ENCODE data around the gene STK4.

Gene STK4

DNA sequence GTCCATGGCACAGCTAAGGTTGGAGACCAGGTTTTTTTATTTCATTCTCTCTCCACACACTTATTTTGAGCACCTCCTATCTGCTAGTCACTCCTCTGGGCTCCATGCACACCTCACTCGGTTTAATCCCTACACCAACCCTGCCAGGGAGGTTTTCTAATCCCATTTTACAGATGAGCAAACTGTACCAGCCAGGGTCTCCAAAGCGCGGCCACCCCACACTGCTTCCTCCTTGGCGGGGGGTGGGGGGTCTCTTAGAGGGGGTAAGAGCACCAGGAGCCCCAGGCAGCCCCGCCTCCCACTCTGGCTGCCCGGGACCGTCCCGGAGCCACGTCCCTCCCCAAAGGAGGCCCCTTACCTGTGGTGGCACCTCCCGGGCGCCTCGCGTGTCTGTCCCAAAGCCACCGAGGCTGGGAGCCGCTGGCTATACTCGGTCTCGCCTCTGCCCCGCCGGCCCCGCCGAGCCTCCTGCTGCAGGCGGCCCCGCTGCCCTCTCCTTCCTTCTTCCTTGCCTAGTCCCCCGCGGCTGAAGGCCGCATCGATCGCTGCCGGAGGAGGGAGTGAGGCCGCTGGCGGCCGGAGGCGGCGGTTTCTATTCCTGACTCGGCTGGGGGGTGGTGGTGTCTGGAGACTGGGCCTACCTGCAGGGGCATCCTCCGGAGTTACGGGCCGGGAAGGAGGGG is 134.4 kb downstream of the STK4 start, which contains the start of gene KCNS1:
TSS of gene KCNS1 (minus strand) at position 565 of the 683 bp plus-strand sequence. CDS start 1,891 bp downstream, outside the sequence.
- Histone ChIP-seq H3K4me3 (ENCODE audit: low read depth, low read length) (peak within 1 kb of the TSS; percentile 51), H3K9ac (ENCODE audit: low read length) (peak within 1 kb of the TSS; percentile 8), H3K27me3 (ENCODE audit: control insufficient read depth, insufficient read depth, low read length) (peaks cover 50% of the 10 kb centered on the region), H3K36me3 (ENCODE audit: control insufficient read depth, insufficient read depth, low read length) (no peaks in the 10 kb centered on the region), H3K9me3 (ENCODE audit: control insufficient read depth, insufficient read depth, low read depth, low read length) (no peaks in the 10 kb centered on the region), H3K4me1 (ENCODE audit: control insufficient read depth, insufficient read depth, low read length) (peaks cover 8% of the 10 kb centered on the region), H3K27ac (ENCODE audit: low read depth, low read length) (no peak within 1 kb of the TSS)

DNA sequence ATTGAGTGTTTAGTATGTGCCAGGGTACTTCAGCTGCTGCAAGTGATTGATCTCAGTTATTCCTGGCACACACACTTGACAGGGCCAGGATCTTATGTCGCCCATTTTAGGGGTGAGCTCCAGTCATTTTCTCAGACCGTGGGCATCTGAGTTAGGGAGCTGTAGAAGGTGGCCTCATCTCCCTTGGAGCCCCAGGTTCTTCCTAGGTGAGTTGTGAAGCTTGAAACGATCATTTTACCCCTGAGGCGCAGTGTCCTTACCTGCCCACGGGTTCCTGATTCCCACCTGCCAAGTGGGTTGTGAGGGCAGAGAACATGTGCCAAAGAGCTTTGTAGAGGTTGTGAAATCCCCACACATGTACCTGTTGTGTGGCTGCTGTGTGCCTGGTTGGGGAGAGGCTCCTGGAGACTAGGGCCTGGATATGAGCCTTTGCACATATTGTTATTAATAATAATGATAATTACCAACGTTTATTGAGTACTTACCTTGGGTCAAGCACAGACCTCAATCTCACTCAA is 135.1 kb downstream of the STK4 start:
- Histone ChIP-seq H3K36me3 (ENCODE audit: control insufficient read depth, insufficient read depth, low read length) (no peaks in the 10 kb centered on the region), H3K27me3 (ENCODE audit: control insufficient read depth, insufficient read depth, low read length) (peaks cover 50% of the 10 kb centered on the region), H3K9ac (ENCODE audit: low read length) (no peak overlapping the region), H3K4me3 (ENCODE audit: low read depth, low read length) (peak overlapping the region; percentile 51), H3K9me3 (ENCODE audit: control insufficient read depth, insufficient read depth, low read depth, low read length) (no peaks in the 10 kb centered on the region), H3K4me1 (ENCODE audit: control insufficient read depth, insufficient read depth, low read length) (peaks cover 8% of the 10 kb centered on the region), H3K27ac (ENCODE audit: low read depth, low read length) (no peak overlapping the region)

DNA sequence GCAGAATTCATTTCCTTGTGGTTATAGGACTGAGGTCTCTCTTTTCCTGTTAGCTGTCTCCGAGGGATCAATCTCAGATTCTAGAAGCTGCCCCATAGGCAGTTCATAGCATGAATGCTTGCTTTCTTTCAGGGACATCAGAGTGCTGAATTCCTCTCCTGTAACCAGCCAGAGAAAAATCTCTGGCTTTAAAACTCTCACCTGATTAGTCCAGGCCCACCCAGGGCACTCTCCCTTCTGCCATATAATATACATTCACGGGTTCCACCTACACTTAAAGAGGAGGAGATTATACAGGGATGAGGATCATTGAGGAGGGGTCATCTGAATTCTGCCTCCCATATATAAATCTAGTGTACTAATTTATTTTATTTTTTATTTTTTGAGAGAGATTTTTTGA is 136.8 kb downstream of the STK4 start:
- Histone ChIP-seq H3K4me1 (ENCODE audit: control insufficient read depth, insufficient read depth, low read length) (peaks cover 8% of the 10 kb centered on the region), H3K4me3 (ENCODE audit: low read depth, low read length) (no peak overlapping the region), H3K27me3 (ENCODE audit: control insufficient read depth, insufficient read depth, low read length) (peaks cover 34% of the 10 kb centered on the region), H3K9ac (ENCODE audit: low read length) (no peak overlapping the region), H3K27ac (ENCODE audit: low read depth, low read length) (no peak overlapping the region), H3K9me3 (ENCODE audit: control insufficient read depth, insufficient read depth, low read depth, low read length) (no peaks in the 10 kb centered on the region), H3K36me3 (ENCODE audit: control insufficient read depth, insufficient read depth, low read length) (no peaks in the 10 kb centered on the region)

DNA sequence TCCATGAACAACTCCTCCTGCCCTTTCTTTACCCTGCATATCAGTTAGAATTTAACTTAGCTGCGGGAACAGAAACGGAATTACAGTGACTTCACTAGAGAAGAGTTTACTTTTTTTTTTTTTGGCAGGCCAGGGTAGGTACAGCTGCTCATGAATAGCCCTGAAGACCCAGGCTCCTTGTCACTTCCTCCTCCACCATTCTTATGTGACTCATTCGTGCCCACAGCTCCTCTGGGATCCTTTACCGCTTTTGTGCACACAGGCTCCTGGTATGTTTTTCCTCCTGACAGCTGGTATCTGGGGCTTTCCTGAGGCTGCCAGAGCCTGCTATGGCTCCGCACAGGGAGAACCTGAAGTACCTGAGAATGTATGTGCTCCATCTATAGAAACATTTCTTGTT is 138.5 kb downstream of the STK4 start:
- Histone ChIP-seq H3K4me1 (ENCODE audit: control insufficient read depth, insufficient read depth, low read length) (peaks cover 5% of the 10 kb centered on the region), H3K9ac (ENCODE audit: low read length) (no peak overlapping the region), H3K27ac (ENCODE audit: low read depth, low read length) (no peak overlapping the region), H3K36me3 (ENCODE audit: control insufficient read depth, insufficient read depth, low read length) (no peaks in the 10 kb centered on the region), H3K27me3 (ENCODE audit: control insufficient read depth, insufficient read depth, low read length) (peaks cover 18% of the 10 kb centered on the region), H3K9me3 (ENCODE audit: control insufficient read depth, insufficient read depth, low read depth, low read length) (no peaks in the 10 kb centered on the region), H3K4me3 (ENCODE audit: low read depth, low read length) (no peak overlapping the region)

DNA sequence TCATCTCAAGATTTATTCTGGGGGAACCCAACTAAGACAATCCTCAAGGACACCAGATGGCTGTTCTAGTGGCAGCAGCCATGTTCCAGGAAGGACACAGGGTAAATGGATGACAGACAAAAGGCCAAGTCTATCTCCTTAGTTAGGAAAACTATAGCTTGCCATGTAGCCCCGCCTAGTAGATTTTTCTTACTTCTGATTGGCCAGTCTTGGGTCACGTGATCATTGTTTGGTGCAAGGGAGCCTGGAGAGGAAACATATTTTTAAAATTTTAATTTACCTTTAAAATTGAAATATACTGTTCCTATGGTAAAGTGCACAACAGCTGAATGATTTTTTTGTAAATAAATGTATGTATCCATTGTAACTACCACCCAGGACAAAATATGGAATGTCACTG is 139.0 kb downstream of the STK4 start:
- no peaks in the 10 kb centered on the region for H3K36me3 ChIP-seq (ENCODE audit: control insufficient read depth, insufficient read depth, low read length)
- peaks cover 5% of the 10 kb centered on the region for H3K4me1 ChIP-seq (ENCODE audit: control insufficient read depth, insufficient read depth, low read length)
- peaks cover 13% of the 10 kb centered on the region for H3K27me3 ChIP-seq (ENCODE audit: control insufficient read depth, insufficient read depth, low read length)
- no peak overlapping the region for H3K4me3 ChIP-seq (ENCODE audit: low read depth, low read length)
- no peak overlapping the region for H3K27ac ChIP-seq (ENCODE audit: low read depth, low read length)
- H3K9me3 ChIP-seq (ENCODE audit: control insufficient read depth, insufficient read depth, low read depth, low read length) = no peaks in the 10 kb centered on the region
- H3K9ac ChIP-seq (ENCODE audit: low read length) = no peak overlapping the region

DNA sequence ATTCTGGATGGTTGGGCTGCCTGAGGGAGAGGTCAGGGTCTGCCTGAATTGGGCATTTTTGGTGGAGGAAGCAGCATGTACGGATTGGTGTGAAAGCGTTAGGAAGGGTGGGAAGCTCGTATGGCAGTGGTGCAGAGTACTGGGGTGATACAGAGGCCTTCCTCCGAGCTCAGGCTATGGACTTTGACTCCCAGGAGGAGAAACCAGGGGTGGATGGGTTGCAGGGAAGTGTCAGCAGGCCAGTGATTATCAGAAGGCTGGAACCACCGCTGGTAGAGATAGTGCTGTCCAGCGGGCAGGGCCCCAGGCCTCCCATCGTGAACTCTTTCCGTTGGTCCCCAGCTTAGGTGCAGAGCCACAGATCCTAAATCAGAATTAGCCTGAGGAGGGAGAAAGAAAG is 143.3 kb downstream of the STK4 start:
- Histone ChIP-seq H3K4me1 (ENCODE audit: control insufficient read depth, insufficient read depth, low read length) (no peaks in the 10 kb centered on the region), H3K27me3 (ENCODE audit: control insufficient read depth, insufficient read depth, low read length) (no peaks in the 10 kb centered on the region), H3K9me3 (ENCODE audit: control insufficient read depth, insufficient read depth, low read depth, low read length) (no peaks in the 10 kb centered on the region), H3K27ac (ENCODE audit: low read depth, low read length) (no peak overlapping the region), H3K4me3 (ENCODE audit: low read depth, low read length) (no peak overlapping the region), H3K9ac (ENCODE audit: low read length) (no peak overlapping the region), H3K36me3 (ENCODE audit: control insufficient read depth, insufficient read depth, low read length) (no peaks in the 10 kb centered on the region)

DNA sequence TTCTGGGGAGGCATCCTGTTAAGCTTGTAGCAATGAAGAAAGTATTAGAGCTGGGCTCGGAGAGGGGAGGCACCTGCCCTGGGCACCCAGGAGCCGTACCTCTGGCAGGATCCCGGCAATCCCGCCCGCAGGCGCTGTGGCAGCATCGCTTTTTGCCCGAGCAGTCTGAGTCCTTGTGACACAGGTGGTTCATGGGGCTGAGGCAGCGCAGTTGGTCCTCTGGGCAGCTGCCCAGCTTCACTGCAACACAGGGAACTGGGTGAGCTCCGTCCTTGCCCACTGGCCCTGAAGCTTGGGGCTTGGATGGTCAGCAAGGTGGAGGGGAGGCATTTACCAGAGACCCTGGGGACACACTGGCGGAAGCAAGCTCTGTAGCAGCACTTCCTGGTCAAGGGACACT is 144.0 kb downstream of the STK4 start:
- H3K27me3 ChIP-seq (ENCODE audit: control insufficient read depth, insufficient read depth, low read length) = no peaks in the 10 kb centered on the region
- H3K4me1 ChIP-seq (ENCODE audit: control insufficient read depth, insufficient read depth, low read length) = no peaks in the 10 kb centered on the region
- H3K9me3 ChIP-seq (ENCODE audit: control insufficient read depth, insufficient read depth, low read depth, low read length) = no peaks in the 10 kb centered on the region
- H3K36me3 ChIP-seq (ENCODE audit: control insufficient read depth, insufficient read depth, low read length) = no peaks in the 10 kb centered on the region
- no peak overlapping the region for H3K27ac ChIP-seq (ENCODE audit: low read depth, low read length)
- H3K4me3 ChIP-seq (ENCODE audit: low read depth, low read length) = no peak overlapping the region
- H3K9ac ChIP-seq (ENCODE audit: low read length) = no peak overlapping the region

DNA sequence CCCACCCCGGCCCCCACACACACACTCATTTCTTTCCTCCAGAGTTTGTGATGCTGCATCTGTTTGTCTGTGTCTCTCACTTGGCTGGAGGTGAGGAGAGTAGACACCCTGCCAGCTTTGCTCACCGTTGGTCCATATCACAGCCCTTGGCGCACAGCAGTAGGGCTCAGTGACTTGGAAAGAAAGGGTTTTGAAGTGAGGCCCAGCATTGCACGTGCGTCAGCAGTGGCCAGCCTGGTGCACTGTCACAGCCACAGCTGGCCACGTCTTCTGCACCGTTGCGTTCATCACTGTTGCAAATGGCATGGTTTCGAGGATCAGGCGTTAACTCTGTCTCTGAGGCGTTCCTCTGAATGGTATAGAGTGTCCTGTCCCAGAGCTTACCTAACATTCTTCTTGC is 145.0 kb downstream of the STK4 start:
- H3K4me3 ChIP-seq (ENCODE audit: low read depth, low read length) = no peak overlapping the region
- no peaks in the 10 kb centered on the region for H3K4me1 ChIP-seq (ENCODE audit: control insufficient read depth, insufficient read depth, low read length)
- H3K27ac ChIP-seq (ENCODE audit: low read depth, low read length) = no peak overlapping the region
- H3K36me3 ChIP-seq (ENCODE audit: control insufficient read depth, insufficient read depth, low read length) = no peaks in the 10 kb centered on the region
- no peaks in the 10 kb centered on the region for H3K9me3 ChIP-seq (ENCODE audit: control insufficient read depth, insufficient read depth, low read depth, low read length)
- no peaks in the 10 kb centered on the region for H3K27me3 ChIP-seq (ENCODE audit: control insufficient read depth, insufficient read depth, low read length)
- H3K9ac ChIP-seq (ENCODE audit: low read length) = no peak overlapping the region

DNA sequence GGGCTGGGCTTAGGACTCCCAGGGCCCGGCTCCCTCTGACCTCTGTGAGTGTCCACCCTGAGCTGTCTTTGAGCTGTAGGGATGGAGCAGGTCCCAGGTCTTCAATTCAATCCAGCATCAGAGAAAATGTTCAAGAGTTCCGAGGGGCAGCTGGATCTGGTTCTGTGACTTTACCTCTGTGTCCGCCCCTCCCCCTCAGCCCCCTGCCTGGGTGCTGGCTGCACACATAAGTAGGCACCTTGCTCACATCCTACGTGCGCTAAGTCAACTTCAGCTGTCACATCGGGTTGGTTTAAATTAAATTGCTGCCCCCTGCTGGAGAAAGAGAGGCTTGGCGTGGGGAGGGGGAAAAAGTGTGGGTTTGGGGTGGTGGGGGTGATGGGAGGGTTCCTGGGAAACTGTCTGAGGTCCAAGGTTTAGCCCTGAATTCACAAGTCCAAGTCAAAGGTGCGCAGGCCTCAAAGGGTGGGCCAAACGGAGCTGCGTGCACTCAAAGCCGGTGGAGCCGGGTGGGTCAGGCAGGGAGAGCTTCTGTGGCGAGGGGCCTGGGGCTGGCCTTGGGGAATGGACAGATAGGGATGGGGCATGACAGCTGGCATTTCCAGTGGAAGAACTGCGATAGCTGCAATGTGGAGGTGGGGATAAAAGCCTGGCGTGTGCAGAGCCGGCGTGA is 145.6 kb downstream of the STK4 start:
- Histone ChIP-seq H3K9ac (ENCODE audit: low read length) (no peak overlapping the region), H3K9me3 (ENCODE audit: control insufficient read depth, insufficient read depth, low read depth, low read length) (no peaks in the 10 kb centered on the region), H3K36me3 (ENCODE audit: control insufficient read depth, insufficient read depth, low read length) (no peaks in the 10 kb centered on the region), H3K27ac (ENCODE audit: low read depth, low read length) (no peak overlapping the region), H3K4me3 (ENCODE audit: low read depth, low read length) (no peak overlapping the region), H3K27me3 (ENCODE audit: control insufficient read depth, insufficient read depth, low read length) (no peaks in the 10 kb centered on the region), H3K4me1 (ENCODE audit: control insufficient read depth, insufficient read depth, low read length) (no peaks in the 10 kb centered on the region)

DNA sequence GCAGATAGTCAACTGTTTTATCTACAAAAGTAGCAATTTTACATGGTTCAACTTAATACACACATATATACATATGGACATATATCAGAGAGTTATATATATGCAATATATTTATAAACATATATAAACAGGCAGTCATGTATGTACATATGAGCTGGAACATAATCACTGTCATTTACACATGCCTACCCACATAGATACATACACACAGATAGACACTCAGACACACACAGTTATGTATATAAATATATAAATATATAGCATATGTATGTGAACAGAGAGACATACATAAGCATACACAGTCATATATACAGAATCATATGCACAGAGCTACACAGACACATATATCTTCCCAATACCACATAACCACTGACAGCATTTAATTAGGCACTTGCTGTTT is 146.4 kb downstream of the STK4 start:
- H3K27ac ChIP-seq (ENCODE audit: low read depth, low read length) = no peak overlapping the region

DNA sequence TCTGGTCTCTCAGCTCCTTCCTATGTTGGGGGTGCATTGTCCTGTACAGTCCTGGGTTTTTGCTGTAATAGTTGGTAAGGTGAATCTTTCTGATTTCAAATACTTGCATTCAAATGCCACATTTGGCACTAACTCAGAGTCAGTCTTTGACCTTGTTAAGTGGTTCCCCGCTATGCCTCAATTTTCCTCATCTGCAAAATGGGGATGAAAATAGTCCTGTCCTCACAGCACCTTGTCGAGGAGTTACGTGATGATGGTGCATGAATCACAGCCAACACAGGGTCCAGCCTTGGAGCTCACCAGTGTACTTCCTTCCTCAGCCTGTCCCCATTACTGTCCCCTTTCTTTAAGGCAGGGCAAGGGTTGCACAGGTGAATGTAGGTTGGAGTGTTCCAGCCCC is 147.6 kb downstream of the STK4 start:
- H3K27ac ChIP-seq (ENCODE audit: low read depth, low read length) = no peak overlapping the region
- H3K9me3 ChIP-seq (ENCODE audit: control insufficient read depth, insufficient read depth, low read depth, low read length) = no peaks in the 10 kb centered on the region
- H3K36me3 ChIP-seq (ENCODE audit: control insufficient read depth, insufficient read depth, low read length) = no peaks in the 10 kb centered on the region
- H3K4me3 ChIP-seq (ENCODE audit: low read depth, low read length) = no peak overlapping the region
- no peaks in the 10 kb centered on the region for H3K27me3 ChIP-seq (ENCODE audit: control insufficient read depth, insufficient read depth, low read length)
- no peak overlapping the region for H3K9ac ChIP-seq (ENCODE audit: low read length)
- no peaks in the 10 kb centered on the region for H3K4me1 ChIP-seq (ENCODE audit: control insufficient read depth, insufficient read depth, low read length)

More for the DNA sequence above, 146.4 kb downstream of the STK4 start:
- no peaks in the 10 kb centered on the region for H3K36me3 ChIP-seq (ENCODE audit: control insufficient read depth, insufficient read depth, low read length)
- no peaks in the 10 kb centered on the region for H3K9me3 ChIP-seq (ENCODE audit: control insufficient read depth, insufficient read depth, low read depth, low read length)
- H3K4me1 ChIP-seq (ENCODE audit: control insufficient read depth, insufficient read depth, low read length) = no peaks in the 10 kb centered on the region
- H3K4me3 ChIP-seq (ENCODE audit: low read depth, low read length) = no peak overlapping the region
- no peaks in the 10 kb centered on the region for H3K27me3 ChIP-seq (ENCODE audit: control insufficient read depth, insufficient read depth, low read length)
- H3K9ac ChIP-seq (ENCODE audit: low read length) = no peak overlapping the region

Measured in HUES6 (cell line).